Measurements from ENCODE around the gene URB1.
"Not testable (repeated sequence)": the region's sequence is repeated elsewhere in the genome, so short reads cannot be mapped to it uniquely, and the experiment has no call there.

The URB1 gene

GRCh38 chr21:32316361-32317215, 76.2 kb downstream of the URB1 start:
- no peak for DNase-seq

GRCh38 chr21:32315511-32316281, 77.1 kb downstream of the URB1 start:
- no peak for DNase-seq

- no peak for DNase-seq
Observed at GRCh38 chr21:32314806-32315205, 78.0 kb downstream of the URB1 start.

GRCh38 chr21:32312976-32313375, 79.8 kb downstream of the URB1 start:
- no peak for DNase-seq

- DNase-seq = no peak
Observed at GRCh38 chr21:32312326-32312725, 80.5 kb downstream of the URB1 start.

GRCh38 chr21:32311621-32312020, 81.2 kb downstream of the URB1 start:
- no peak for DNase-seq

- DNase-seq = not testable (repeated sequence)
Observed at GRCh38 chr21:32310976-32311375, 81.8 kb downstream of the URB1 start.

GRCh38 chr21:32309906-32310460, 82.8 kb downstream of the URB1 start:
- no peak for DNase-seq

GRCh38 chr21:32308696-32309095, 84.1 kb downstream of the URB1 start:
- DNase-seq = no peak

GRCh38 chr21:32307706-32308105, 85.1 kb downstream of the URB1 start:
- no peak for DNase-seq

GRCh38 chr21:32306021-32306780, 86.6 kb downstream of the URB1 start:
- no peak for DNase-seq

GRCh38 chr21:32304998-32305397, 87.8 kb downstream of the URB1 start:
- DNase-seq = no peak

- no peak for DNase-seq
Observed at GRCh38 chr21:32303385-32303784, 89.4 kb downstream of the URB1 start.

- no peak for DNase-seq
Observed at GRCh38 chr21:32302560-32302959, 90.3 kb downstream of the URB1 start.

GRCh38 chr21:32301596-32301995, 91.2 kb downstream of the URB1 start:
- no peak for DNase-seq

- no peak for DNase-seq
Observed at GRCh38 chr21:32300117-32300681, 92.6 kb downstream of the URB1 start.

- DNase-seq = no peak
Observed at GRCh38 chr21:32299695-32300094, 93.1 kb downstream of the URB1 start.

- DNase-seq = no peak
Observed at GRCh38 chr21:32298658-32299081, 94.1 kb downstream of the URB1 start, which contains the start of gene MRAP. Gene MRAP, plus strand, starts transcription at chr21:32298855. Its CDS starts 117 bp downstream, at chr21:32298972.

- DNase-seq = no peak
Observed at GRCh38 chr21:32298148-32298559, 94.7 kb downstream of the URB1 start.

- DNase-seq = no peak
Observed at GRCh38 chr21:32297449-32297848, 95.4 kb downstream of the URB1 start.

- DNase-seq = no peak
Observed at GRCh38 chr21:32285476-32285875, 107.3 kb downstream of the URB1 start.

GRCh38 chr21:32282992-32283391, 109.8 kb downstream of the URB1 start:
- no peak for DNase-seq

GRCh38 chr21:32281531-32281930, 111.3 kb downstream of the URB1 start:
- DNase-seq = no peak
